Suprapubic skin (tissue), 4 donors: Measurements from ENCODE around the gene PRPF40B.

ENCODE experiments used
- CTCF ChIP-seq, 2 donors: fragments of 200-600 bp in 1 of 2; fragments of 450-650 bp in 1 of 2; sonication (generic) in 1 of 2; IDR thresholded peaks; one replicate each; pipeline ENCODE4 v1.5.1; 2016 to 2019; ENCODE audit warnings: antibody characterized with exemption in 2 of 2, mild to moderate bottlenecking in 1 of 2, moderate library complexity in 1 of 2
- POLR2A ChIP-seq, 2 donors: fragments of 450-650 bp; IDR thresholded peaks; one replicate each; pipeline ENCODE4 v1.6.1; 2017; ENCODE audit warnings: antibody characterized with exemption in 2 of 2, mild to moderate bottlenecking in 2 of 2, moderate library complexity in 2 of 2
- POLR2AphosphoS5 ChIP-seq, 3 donors: sonication (generic); formaldehyde crosslinking; IDR thresholded peaks; one replicate each; pipeline ENCODE4 v1.6.1; 2017; ENCODE audit warnings: antibody characterized with exemption in 3 of 3

DNA sequence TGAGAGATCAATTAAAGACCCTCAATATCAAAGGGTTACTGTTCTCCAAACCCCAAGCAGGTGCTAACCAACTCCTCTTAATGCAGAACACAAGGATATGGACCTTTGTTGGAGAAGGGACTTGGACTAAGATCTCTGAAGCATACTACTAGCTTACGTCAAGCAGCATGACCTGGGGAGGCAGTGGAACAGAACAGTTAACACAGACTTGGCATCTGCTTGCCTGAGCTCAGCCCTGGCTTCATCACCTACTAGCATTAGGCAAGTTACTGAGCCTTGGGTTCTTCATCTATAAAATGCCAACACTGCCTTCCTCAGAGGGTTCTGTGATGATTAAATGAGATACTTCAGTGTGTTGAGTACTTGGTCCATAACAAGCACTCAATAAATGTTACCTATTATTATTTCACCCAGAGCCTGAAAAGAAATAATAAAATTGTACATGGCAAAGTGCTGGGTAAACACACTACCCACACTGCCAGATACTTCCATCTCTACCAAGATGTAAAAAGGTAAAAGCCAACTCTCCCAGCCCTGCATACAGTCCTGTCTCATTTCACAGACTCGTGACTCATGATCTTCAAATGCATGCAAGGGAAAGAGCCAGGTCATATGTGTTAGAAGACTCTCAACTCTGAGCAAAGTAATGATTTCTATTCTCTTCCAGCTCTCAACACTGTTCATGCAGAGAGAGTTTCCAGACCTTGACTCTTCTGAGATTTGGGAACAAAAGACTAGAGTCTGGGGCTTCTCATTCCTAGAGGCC lies 44.1 kb downstream of the PRPF40B start:
- TF ChIP-seq CTCF (IDR thresholded peaks at IDR 0.05) = no peak
- no peak for TF ChIP-seq POLR2A (IDR thresholded peaks at IDR 0.05)
- no peak for TF ChIP-seq POLR2AphosphoS5 (IDR thresholded peaks at IDR 0.05)
